CD14-positive monocyte (primary cell): ENCODE data around the gene PABPC1L. TPM values are rescaled to one million over a fixed set of nuclear protein-coding genes. Genes with fewer than 3 reads are reported as not detected.

Source experiments
- DNase-seq, 3 donors: peaks; one replicate each; pipeline ENCODE4 v3.0.0-alpha.2; 2011 to 2022
- H2AFZ ChIP-seq: 2 replicates; pipeline ENCODE4 v1.6.0; 2012; ENCODE audit warnings: mild to moderate bottlenecking, low read depth, low read length, inconsistent platforms; ENCODE audit not compliant: insufficient read depth, poor library complexity, severe bottlenecking
- H3K27ac ChIP-seq, 2 donors: 1 replicate in 1 of 2; 2 replicates in 1 of 2; pipeline ENCODE4 v1.5.1; 2012 to 2013; ENCODE audit warnings: low read length in 2 of 2, control low read depth in 1 of 2, inconsistent platforms in 1 of 2, low read depth in 1 of 2, mild to moderate bottlenecking in 1 of 2
- H3K27me3 ChIP-seq, 2 donors: one replicate each; pipeline versions ENCODE4 v1.6.0 to v1.6.1; 2011 to 2013; ENCODE audit warnings: low read length in 2 of 2; ENCODE audit not compliant: control insufficient read depth in 2 of 2, insufficient read depth in 2 of 2
- H3K36me3 ChIP-seq, 2 donors: replicated peaks in 1 of 2; 1 replicate in 1 of 2; 2 replicates in 1 of 2; pipeline versions ENCODE4 v1.5.1 to v1.6.1; 2012 to 2013; ENCODE audit warnings: low read length in 2 of 2, control low read depth in 1 of 2, inconsistent platforms in 1 of 2, mild to moderate bottlenecking in 1 of 2; ENCODE audit not compliant: insufficient read depth in 2 of 2, control insufficient read depth in 1 of 2
- H3K4me1 ChIP-seq, 2 donors: 1 replicate in 1 of 2; 2 replicates in 1 of 2; pipeline versions ENCODE4 v1.5.1 to v1.6.1; 2012 to 2013; ENCODE audit warnings: low read length in 2 of 2, control low read depth in 1 of 2, inconsistent platforms in 1 of 2, mild to moderate bottlenecking in 1 of 2, moderate library complexity in 1 of 2; ENCODE audit not compliant: insufficient read depth in 2 of 2, control insufficient read depth in 1 of 2
- H3K4me2 ChIP-seq: replicated peaks from 2 replicates; pipeline ENCODE3; 2012; ENCODE audit warnings: low read length, moderate library complexity, mild to moderate bottlenecking; ENCODE audit not compliant: poor library complexity, severe bottlenecking; ENCODE audit errors: extremely low read depth
- H3K4me3 ChIP-seq, 3 experiments: fragments of 200-600 bp in 1 of 3; sonication (generic) in 1 of 3; replicated peaks in 1 of 3; 1 replicate in 2 of 3; 2 replicates in 1 of 3; pipeline ENCODE4 v1.5.1; 2011 to 2013; ENCODE audit warnings: low read length in 3 of 3, mild to moderate bottlenecking in 3 of 3, control low read depth in 2 of 3, low read depth in 2 of 3, inconsistent platforms in 1 of 3, moderate library complexity in 1 of 3
- H3K79me2 ChIP-seq: 2 replicates; pipeline ENCODE4 v1.6.0; 2012; ENCODE audit warnings: mild to moderate bottlenecking, control low read depth, inconsistent platforms, low read length, moderate library complexity; ENCODE audit not compliant: insufficient read depth
- H3K9ac ChIP-seq: 2 replicates; pipeline ENCODE4 v1.6.0; 2017; ENCODE audit warnings: low read length, mild to moderate bottlenecking; ENCODE audit not compliant: insufficient read depth, poor library complexity, severe bottlenecking
- H3K9me3 ChIP-seq, 2 donors: replicated peaks in 1 of 2; 1 replicate in 1 of 2; 2 replicates in 1 of 2; pipeline versions ENCODE4 v1.5.1 to v1.6.1; 2012 to 2013; ENCODE audit warnings: low read length in 2 of 2, control low read depth in 1 of 2; ENCODE audit not compliant: control insufficient read depth in 1 of 2, insufficient read depth in 1 of 2
- H4K20me1 ChIP-seq: 2 replicates; pipeline ENCODE4 v1.6.0; 2012; ENCODE audit warnings: mild to moderate bottlenecking, low read length, control low read depth, moderate library complexity; ENCODE audit not compliant: insufficient read depth
- H3K27ac Mint-ChIP-seq, 7 donors: one replicate each; pipeline ENCODE4 v1.8.0; 2020; ENCODE audit warnings: mild to moderate bottlenecking in 7 of 7, mixed read lengths in 7 of 7, moderate library complexity in 6 of 7, inconsistent platforms in 2 of 7
- H3K27me3 Mint-ChIP-seq, 3 donors: one replicate each; pipeline ENCODE4 v1.8.0; 2021 to 2022; ENCODE audit warnings: low read depth in 3 of 3, mild to moderate bottlenecking in 3 of 3, mixed read lengths in 3 of 3, moderate library complexity in 3 of 3, inconsistent platforms in 1 of 3
- H3K36me3 Mint-ChIP-seq, 2 donors: one replicate each; pipeline ENCODE4 v1.8.0; 2020; ENCODE audit warnings: mixed read lengths in 2 of 2, inconsistent platforms in 1 of 2, mild to moderate bottlenecking in 1 of 2
- H3K4me1 Mint-ChIP-seq: one replicate; pipeline ENCODE4 v1.8.0; 2020; ENCODE audit warnings: mild to moderate bottlenecking, mixed read lengths
- H3K4me3 Mint-ChIP-seq, 2 donors: one replicate each; pipeline ENCODE4 v1.8.0; 2020; ENCODE audit warnings: mild to moderate bottlenecking in 2 of 2, mixed read lengths in 2 of 2, moderate library complexity in 1 of 2
- H3K9me3 Mint-ChIP-seq, 7 donors: one replicate each; pipeline ENCODE4 v1.8.0; 2020 to 2022; ENCODE audit warnings: mixed read lengths in 7 of 7, mild to moderate bottlenecking in 6 of 7, moderate library complexity in 6 of 7, inconsistent platforms in 2 of 7
- CTCF ChIP-seq: fragments of 200-600 bp; IDR thresholded peaks from one replicate; pipeline ENCODE4 v1.8.0; 2022; ENCODE audit warnings: antibody characterized with exemption, mild to moderate bottlenecking
- WGBS: methylation state at CpG from one replicate; pipeline ENCODE4 v1.1.5; 2013; ENCODE audit warnings: missing lambda C conversion rate; ENCODE audit not compliant: insufficient coverage; 5-methylcytosine and 5-hydroxymethylcytosine counted together
- intact Hi-C, 2 donors: fragments of 100-400 bp; cut with micrococcal nuclease; formaldehyde crosslinking; loops; one replicate each; pipeline versions ENCODE4 v1.15.0 to v1.15.1; 2023
- polyA plus RNA-seq, 3 donors: library from polyadenylated mRNA; depleted of rRNA in 1 of 3; unstranded in 2 of 3; stranded (reverse) in 1 of 3; fragments of 300-500 nt in 2 of 3; fragments of >200 nt in 1 of 3; fragmentation: Illumina TruSeq in 2 of 3; gene quantifications; 1 replicate in 2 of 3; 2 replicates in 1 of 3; pipeline ENCODE4 v1.2.3, GENCODE V29; 2012 to 2021

The PABPC1L gene
- polyA plus RNA-seq, 3 donors = 0.21 to 69.1 TPM; not detected in 1

- WGBS = 100% methylated on average over 1 of the region's 3 CpGs
- peak in 1 of 3 donors; percentile 16 for DNase-seq
- H4K20me1 ChIP-seq = peaks cover 16% of the 10 kb centered on the region
- peaks cover 0 to 3% (median 0%) of the 10 kb centered on the region in 7 donors for H3K9me3 Mint-ChIP-seq
- H3K4me1 Mint-ChIP-seq = peaks cover 36% of the 10 kb centered on the region
- no peak overlapping the region for H2AFZ ChIP-seq
- peaks cover 19 to 35% of the 10 kb centered on the region in 2 donors for H3K4me1 ChIP-seq
- H3K36me3 ChIP-seq = no peaks in the 10 kb centered on the region
- no peaks in the 10 kb centered on the region for H3K9me3 ChIP-seq
- H3K9ac ChIP-seq = no peak overlapping the region
- TF ChIP-seq CTCF = no peak
- no peaks in the 10 kb centered on the region for H3K27me3 Mint-ChIP-seq
- intact Hi-C loops = loop anchor here in 1 of 2 donors (10.0 kb wide), 1 partner anchor 317 kb away; no protein-coding TSS in a partner anchor
- peaks cover 40% of the 10 kb centered on the region for H3K79me2 ChIP-seq
- no peak overlapping the region for H3K27ac Mint-ChIP-seq
- H3K27me3 ChIP-seq = no peaks in the 10 kb centered on the region
- no peak overlapping the region for H3K4me3 Mint-ChIP-seq
- H3K36me3 Mint-ChIP-seq = peaks cover 7 to 11% of the 10 kb centered on the region in 2 donors
- no peak overlapping the region for H3K27ac ChIP-seq
- no peak overlapping the region for H3K4me2 ChIP-seq
- H3K4me3 ChIP-seq = no peak overlapping the region
Measured at GRCh38 chr20:44961870-44962267, 52.0 kb downstream of the PABPC1L start.

- intact Hi-C loops = loop anchor here in 1 of 2 donors (10.0 kb wide), 1 partner anchor 318 kb away; no protein-coding TSS in a partner anchor
- Histone ChIP-seq H3K9me3 (no peaks in the 10 kb centered on the region), H3K36me3 (no peaks in the 10 kb centered on the region), H2AFZ (no peak overlapping the region), H3K27me3 (no peaks in the 10 kb centered on the region), H4K20me1 (peaks cover 22% of the 10 kb centered on the region), H3K9ac (no peak overlapping the region), H3K27ac (no peak overlapping the region), H3K4me1 (peaks cover 19 to 41% of the 10 kb centered on the region in 2 donors), H3K4me3 (no peak overlapping the region), H3K79me2 (peaks cover 44% of the 10 kb centered on the region), H3K4me2 (no peak overlapping the region)
- H3K4me3 Mint-ChIP-seq = no peak overlapping the region
- peaks cover 42% of the 10 kb centered on the region for H3K4me1 Mint-ChIP-seq
- peak overlapping the region in 1 of 7 donors; percentile 58 for H3K27ac Mint-ChIP-seq
- no peak for TF ChIP-seq CTCF
- DNase-seq = no peak
- no peaks in the 10 kb centered on the region for H3K27me3 Mint-ChIP-seq
- H3K9me3 Mint-ChIP-seq = peaks cover 0 to 3% (median 0%) of the 10 kb centered on the region in 7 donors
- 92% methylated on average over 2 of the region's 3 CpGs for WGBS
- peaks cover 7 to 10% of the 10 kb centered on the region in 2 donors for H3K36me3 Mint-ChIP-seq
Measured at GRCh38 chr20:44962483-44962882, 52.6 kb downstream of the PABPC1L start.
